K562 (cell line): ENCODE results near the gene HBM. TPM values are rescaled to one million over a fixed set of nuclear protein-coding genes. Genes with fewer than 3 reads are reported as not detected.

Experiments used
- ATAC-seq: fragments of 200-7000 bp; cut with Tn5 transposase; 3 replicates; pipeline ENCODE4 v1.9.1; 2020; ENCODE audit warnings: moderate library complexity
- BruUV-seq: library from RNA; stranded (reverse); fragments of 400-500 nt; replicated peaks from 2 replicates; lab custom pipeline; 2021; lab: Mats Ljungman, UMichigan
- CTCF ChIA-PET: fragments of 300-600 bp; formaldehyde crosslinking; extraction: SDS; loops from one replicate; lab custom pipeline; 2021; ENCODE audit warnings: low intra/inter-chr PET ratio; lab: Yijun Ruan, JAX
- POLR2A ChIA-PET: fragments of 300-600, 350-650 bp; sonication (Branson Sonifier 250); formaldehyde crosslinking; extraction: SDS; loops from one replicate; lab custom pipeline; 2021; ENCODE audit warnings: antibody characterized with exemption, inconsistent platforms; lab: Yijun Ruan, JAX
- DNase-seq, 4 experiments: peaks; one replicate each; pipeline versions ENCODE4 v3.0.0 to v3.0.0-alpha.2; 2011 to 2018; ENCODE audit warnings: low spot score in 3 of 4, mixed read lengths in 3 of 4; ENCODE audit errors: extremely low read depth in 1 of 4
- FAIRE-seq: peaks from 2 replicates; lab custom pipeline; 2011; peaks lifted over from hg19 to GRCh38; lab: Jason Lieb, UNC
- H2AFZ ChIP-seq: 2 replicates; pipeline ENCODE4 v1.6.0; 2011; ENCODE audit warnings: low read depth, low read length, control low read depth, inconsistent platforms
- H3K27ac ChIP-seq: fragments of 200-600 bp; 3 replicates; pipeline ENCODE4 v1.8.0; 2011; ENCODE audit warnings: low read depth, mild to moderate bottlenecking, control low read depth, inconsistent platforms, low read length, moderate library complexity, mixed read lengths; ENCODE audit errors: extremely low read depth
- H3K27me3 ChIP-seq, 2 experiments: fragments of 300-600 bp in 1 of 2; 2 replicates in 1 of 2; 3 replicates in 1 of 2; pipeline versions ENCODE4 v1.6.0 to v1.8.0; 2011; ENCODE audit warnings: inconsistent platforms in 2 of 2, low read length in 2 of 2, mild to moderate bottlenecking in 1 of 2, mixed read lengths in 1 of 2, moderate library complexity in 1 of 2; ENCODE audit not compliant: control insufficient read depth in 2 of 2, insufficient read depth in 2 of 2
- H3K36me3 ChIP-seq: fragments of 300-600 bp; 3 replicates; pipeline ENCODE4 v1.8.0; 2011; ENCODE audit warnings: mild to moderate bottlenecking, low read length, inconsistent platforms; ENCODE audit not compliant: control insufficient read depth, insufficient read depth
- H3K4me1 ChIP-seq, 2 experiments: fragments of 200-600 bp in 1 of 2; replicated peaks in 1 of 2; 2 replicates in 1 of 2; 3 replicates in 1 of 2; pipeline versions ENCODE4 v1.5.1 to v1.8.0; 2011; ENCODE audit warnings: inconsistent platforms in 2 of 2, low read length in 2 of 2, mild to moderate bottlenecking in 1 of 2, mixed read lengths in 1 of 2, moderate library complexity in 1 of 2; ENCODE audit not compliant: control insufficient read depth in 2 of 2, insufficient read depth in 2 of 2
- H3K4me2 ChIP-seq: 2 replicates; pipeline ENCODE4 v1.6.1; 2011; ENCODE audit warnings: low read length, control low read depth, inconsistent platforms, mixed read lengths; ENCODE audit not compliant: insufficient read depth
- H3K4me3 ChIP-seq: fragments of 200-600 bp; sonication (generic), shearing (Covaris generic); 2 replicates; pipeline ENCODE4 v1.5.1; 2016; ENCODE audit warnings: control low read depth, inconsistent platforms
- H3K79me2 ChIP-seq: fragments of 200-600 bp; 3 replicates; pipeline ENCODE4 v1.8.0; 2011; ENCODE audit warnings: low read length, inconsistent platforms; ENCODE audit not compliant: control insufficient read depth, insufficient read depth
- H3K9ac ChIP-seq, 2 experiments: 2 replicates each; pipeline versions ENCODE4 v1.6.0 to v1.6.1; 2011; ENCODE audit warnings: low read depth in 2 of 2, low read length in 2 of 2, control low read depth in 1 of 2, inconsistent platforms in 1 of 2, mild to moderate bottlenecking in 1 of 2, mixed read lengths in 1 of 2; ENCODE audit not compliant: insufficient read depth in 1 of 2
- H3K9me1 ChIP-seq: one replicate; pipeline ENCODE4 v1.6.0; 2011; ENCODE audit warnings: inconsistent platforms, mild to moderate bottlenecking, low read length, moderate library complexity; ENCODE audit not compliant: control insufficient read depth, insufficient read depth
- H3K9me3 ChIP-seq: replicated peaks from 2 replicates; pipeline ENCODE4 v1.5.1; 2011; ENCODE audit warnings: low read depth, low read length, inconsistent platforms; ENCODE audit not compliant: control insufficient read depth, insufficient read depth
- H4K20me1 ChIP-seq: replicated peaks from 2 replicates; pipeline ENCODE4 v1.6.1; 2011; ENCODE audit warnings: low read length, inconsistent platforms, mixed read lengths; ENCODE audit not compliant: control insufficient read depth, insufficient read depth
- CCAR2 ChIP-seq: fragments of 200-400 bp; formaldehyde crosslinking; IDR thresholded peaks from 2 replicates; pipeline ENCODE4 v1.6.1; 2017; ENCODE audit warnings: mild to moderate bottlenecking, low read depth, low read length
- CEBPG ChIP-seq, 3 experiments: fragments of 200-800 bp in 1 of 3; sonication (Bioruptor generic) in 1 of 3; sonication (generic) in 1 of 3; formaldehyde crosslinking in 1 of 3; IDR thresholded peaks in 2 of 3; conservative IDR thresholded peaks in 1 of 3; 2 replicates each; pipeline versions ENCODE4 v1.6.1 to v1.8.0; 2016 to 2022; ENCODE audit warnings: missing compliant biosample characterization in 2 of 3, missing genetic modification characterization in 2 of 3, mild to moderate bottlenecking in 1 of 3, missing genetic modification reagents in 1 of 3
- HLTF ChIP-seq: fragments of 450-650 bp; IDR thresholded peaks from 2 replicates; pipeline ENCODE4 v1.6.1; 2016
- HOXB6 ChIP-seq: fragments of 250-450 bp; sonication (Bioruptor Pico); IDR thresholded peaks from 2 replicates; pipeline ENCODE4 v1.5.1; 2022; ENCODE audit warnings: mild to moderate bottlenecking, borderline replicate concordance
- L3MBTL2 ChIP-seq: fragments of 450-650 bp; IDR thresholded peaks from 2 replicates; pipeline ENCODE4 v1.6.1; 2016; ENCODE audit warnings: mild to moderate bottlenecking, moderate library complexity
- MEIS2 ChIP-seq: fragments of 450-650 bp; IDR thresholded peaks from 2 replicates; pipeline ENCODE4 v1.6.1; 2014; ENCODE audit warnings: mild to moderate bottlenecking; ENCODE audit not compliant: partially characterized antibody
- NR3C1 ChIP-seq: sonication (generic); formaldehyde crosslinking; IDR thresholded peaks from 2 replicates; pipeline ENCODE4 v1.8.1; 2022; ENCODE audit warnings: missing genetic modification reagents
- RB1 ChIP-seq: fragments of 450-650 bp; IDR thresholded peaks from 2 replicates; pipeline ENCODE4 v1.6.1; 2017; ENCODE audit warnings: low read depth, mild to moderate bottlenecking
- TOE1 ChIP-seq, 2 experiments: fragments of 450-650 bp in 1 of 2; sonication (generic) in 1 of 2; formaldehyde crosslinking in 1 of 2; IDR thresholded peaks; 2 replicates each; pipeline versions ENCODE4 v1.7.1 to v1.8.0; 2016 to 2022; ENCODE audit warnings: borderline replicate concordance in 2 of 2, mild to moderate bottlenecking in 2 of 2, antibody characterized with exemption in 1 of 2, inconsistent platforms in 1 of 2, low read depth in 1 of 2, missing genetic modification reagents in 1 of 2, moderate library complexity in 1 of 2
- ZBTB40 ChIP-seq, 2 experiments: fragments of 450-650 bp in 1 of 2; sonication (generic) in 1 of 2; formaldehyde crosslinking in 1 of 2; IDR thresholded peaks; 2 replicates each; pipeline versions ENCODE4 v1.7.1 to v1.9.0; 2016 to 2022; ENCODE audit warnings: inconsistent platforms in 1 of 2, mild to moderate bottlenecking in 1 of 2, missing genetic modification reagents in 1 of 2
- ZBTB7A ChIP-seq: IDR thresholded peaks from 2 replicates; pipeline ENCODE4 v1.6.1; 2011; ENCODE audit warnings: low read depth, mild to moderate bottlenecking, low read length, moderate library complexity, borderline replicate concordance; ENCODE audit not compliant: control insufficient read depth
- ZNF24 ChIP-seq: fragments of 450-650 bp; IDR thresholded peaks from 2 replicates; pipeline ENCODE4 v1.6.1; 2016
- ZNF282 ChIP-seq: sonication (generic); formaldehyde crosslinking; IDR thresholded peaks from 2 replicates; pipeline ENCODE4 v1.8.1; 2023; ENCODE audit warnings: missing genetic modification reagents
- ZNF766 ChIP-seq: fragments of 200-800 bp; sonication (Bioruptor generic); conservative IDR thresholded peaks from 2 replicates; pipeline ENCODE4 v1.6.1; 2016; ENCODE audit warnings: missing genetic modification characterization, missing compliant biosample characterization
- WGBS: fragments of 100-300 bp; shearing (Covaris generic); methylation state at CpG from one replicate; pipeline ENCODE4 v1.1.6; 2016; ENCODE audit warnings: low coverage, mixed read lengths; ENCODE audit not compliant: insufficient coverage; ENCODE audit errors: missing lambda C conversion rate; 5-methylcytosine and 5-hydroxymethylcytosine counted together
- in situ Hi-C: fragments of 300-500 bp; cut with MboI; formaldehyde crosslinking; loops from 4 replicates; pipeline ENCODE4 v1.15.0; 2018; ENCODE audit warnings: inconsistent platforms, mixed read lengths
- intact Hi-C: fragments of 100-400 bp; cut with micrococcal nuclease; formaldehyde crosslinking; loops from 2 replicates; pipeline ENCODE4 v1.14.2; 2022
- polyA plus RNA-seq, 8 experiments: library from polyadenylated mRNA; depleted of rRNA in 4 of 8; stranded (reverse) in 5 of 8; unstranded in 3 of 8; fragments of >200 nt; fragmentation: Nextera tagmentation in 2 of 8; fragmentation: Illumina TruSeq in 1 of 8; extraction: Ambion mirVana in 2 of 8; extraction: Trizol in 1 of 8; gene quantifications; 2 replicates each; pipeline versions ENCODE4 v1.2.1 to v1.2.3, GENCODE V29; 2011 to 2014; ENCODE audit warnings: inconsistent platforms in 1 of 8, missing spikeins in 1 of 8
- total RNA-seq, 7 experiments: library from RNA; depleted of rRNA in 6 of 7; stranded (reverse); fragments of >200 nt in 6 of 7; fragmentation: Illumina TruSeq in 2 of 7; extraction: Trizol in 2 of 7; gene quantifications; 2 replicates each; pipeline versions ENCODE4 v1.2.1 to v1.2.3, GENCODE V29; 2011 to 2021; ENCODE audit warnings: low replicate concordance in 1 of 7

Gene HBM
- total and polyA plus RNA-seq, 9 of the 15 experiments (the other 6 are each of a cell fraction or from before 2014, with no cell fraction given), result not detected

GRCh38 chr16:170788-171187 lies 5.0 kb downstream of the HBM start:
- H3K27ac ChIP-seq, result no peak overlapping the region
- no peak for DNase-seq
- H3K9me3 ChIP-seq, result no peaks in the 10 kb centered on the region
- no peak for FAIRE-seq
- no peak overlapping the region for H2AFZ ChIP-seq
- H3K9ac ChIP-seq, result no peak overlapping the region
- no peaks in the 10 kb centered on the region for H3K27me3 ChIP-seq
- H3K4me2 ChIP-seq, result no peak overlapping the region
- H3K4me1 ChIP-seq, result peaks cover 24 to 65% of the 10 kb centered on the region in 2 experiments; a peak in 4 of 5 replicates
- BruUV-seq, result no TSS peak
- no peak overlapping the region for H3K4me3 ChIP-seq
- CTCF ChIA-PET, result no interaction called here
- no peaks in the 10 kb centered on the region for H3K9me1 ChIP-seq
- WGBS, result 38% methylated on average over 1 of the region's 1 CpG
- H4K20me1 ChIP-seq, result no peaks in the 10 kb centered on the region
- in situ Hi-C loops, result no loop called here
- POLR2A ChIA-PET, result interaction anchor here (0.6 to 1.0 kb wide), 2 partner anchors 10 to 102 kb away, joined by 3 to 4 read pairs; partner anchors contain the start of gene HBQ1
- intact Hi-C loops, result no loop called here
- no peak for ATAC-seq
- peaks cover 4% of the 10 kb centered on the region; the same call in 1 of the 3 replicates for H3K79me2 ChIP-seq
- no peaks in the 10 kb centered on the region for H3K36me3 ChIP-seq
- TF ChIP-seq ZNF766 (no peak), CCAR2 (no peak), ZBTB7A (no peak), MEIS2 (no peak), HOXB6 (CRISPR knock-in tag) (no peak), NR3C1 (no peak), RB1 (no peak), ZNF282 (no peak), HLTF (no peak), L3MBTL2 (no peak), TOE1 (IDR thresholded peaks at IDR 0.05; ENCODE audit: borderline replicate concordance) (no peak), TOE1 (CRISPR knock-in tag; IDR thresholded peaks at IDR 0.05; ENCODE audit: borderline replicate concordance, low read depth) (no peak), ZBTB40 (IDR thresholded peaks at IDR 0.05) (no peak), ZBTB40 (CRISPR knock-in tag; IDR thresholded peaks at IDR 0.05) (no peak), CEBPG (CRISPR knock-in tag; IDR thresholded peaks at IDR 0.05) (no peak), CEBPG (tag; conservative IDR thresholded peaks at IDR 0.05 in 1 of 2, IDR thresholded peaks at IDR 0.05 in 1 of 2) (no peak), ZNF24 (no peak)
